HepG2 (cell line): ENCODE results near the gene ABCC1. TPM values are rescaled to one million over a fixed set of nuclear protein-coding genes. Genes with fewer than 3 reads are reported as not detected.

Source experiments
- CBX2 ChIP-seq, 2 experiments: fragments of 200-600 bp in 1 of 2; sonication (generic); formaldehyde crosslinking in 1 of 2; IDR thresholded peaks; 2 replicates each; pipeline versions ENCODE4 v1.7.0 to v1.8.1; 2018 to 2022; ENCODE audit warnings: low read depth in 2 of 2, low read length in 1 of 2, mild to moderate bottlenecking in 1 of 2, missing genetic modification reagents in 1 of 2
- NONO ChIP-seq, 2 experiments: fragments of 450-650 bp in 1 of 2; sonication (generic) in 1 of 2; formaldehyde crosslinking in 1 of 2; IDR thresholded peaks in 1 of 2; conservative IDR thresholded peaks in 1 of 2; 2 replicates each; pipeline versions ENCODE4 v1.6.1 to v1.8.0; 2017 to 2022; ENCODE audit warnings: mild to moderate bottlenecking in 1 of 2, missing genetic modification reagents in 1 of 2, moderate library complexity in 1 of 2
- ZNF3 ChIP-seq: IDR thresholded peaks from 2 replicates; pipeline ENCODE4 v1.7.0; 2017; ENCODE audit warnings: inconsistent platforms
- ZNF598 ChIP-seq: sonication (generic); formaldehyde crosslinking; IDR thresholded peaks from 2 replicates; pipeline ENCODE4 v1.5.1; 2020; ENCODE audit warnings: mild to moderate bottlenecking, missing genetic modification reagents, borderline replicate concordance
- polyA plus RNA-seq, 8 experiments: library from polyadenylated mRNA; depleted of rRNA in 3 of 8; stranded (reverse) in 7 of 8; unstranded in 1 of 8; fragments of >200 nt; fragmentation: Illumina TruSeq in 4 of 8; extraction: Trizol in 4 of 8; gene quantifications; 2 replicates each; pipeline versions ENCODE4 v1.2.1 to v1.2.3, GENCODE V29; 2011 to 2016; ENCODE audit warnings: low read depth in 4 of 8, missing spikeins in 1 of 8, mixed read lengths in 1 of 8; ENCODE audit not compliant: insufficient read depth in 1 of 8
- total RNA-seq, 5 experiments: library from RNA; depleted of rRNA; stranded (reverse); fragments of >200 nt; fragmentation: Illumina TruSeq; extraction: Trizol; gene quantifications; 2 replicates each; pipeline ENCODE4 v1.2.3, GENCODE V29; 2016; ENCODE audit warnings: low read depth in 1 of 5
- TF ChIP-seq, protein P1 (sequence below): sonication (generic); formaldehyde crosslinking; IDR thresholded peaks from 2 replicates; pipeline ENCODE4 v1.9.0; 2022; ENCODE audit warnings: low read depth, missing genetic modification reagents
- TF ChIP-seq, protein P2 (sequence below): sonication (generic); formaldehyde crosslinking; IDR thresholded peaks from 2 replicates; pipeline ENCODE4 v1.5.1; 2020; ENCODE audit warnings: mild to moderate bottlenecking, missing genetic modification reagents, moderate library complexity
- TF ChIP-seq, protein P3 (sequence below): sonication (generic); formaldehyde crosslinking; IDR thresholded peaks from 2 replicates; pipeline ENCODE4 v1.8.0; 2022; ENCODE audit warnings: mild to moderate bottlenecking, missing genetic modification reagents, moderate library complexity
- TF ChIP-seq, protein P4 (sequence below): IDR thresholded peaks from 2 replicates; pipeline ENCODE4 v1.6.1; 2016
- TF ChIP-seq, protein P5 (sequence below): sonication (generic); formaldehyde crosslinking; IDR thresholded peaks from 2 replicates; pipeline ENCODE4 v1.4.0; 2020; ENCODE audit warnings: missing genetic modification reagents, borderline replicate concordance

The ABCC1 gene
- total and polyA plus RNA-seq, 2 of the 13 experiments (the other 11 are each of a cell fraction or from before 2014, with no cell fraction given) = 13.0 to 30.6 TPM

DNA sequence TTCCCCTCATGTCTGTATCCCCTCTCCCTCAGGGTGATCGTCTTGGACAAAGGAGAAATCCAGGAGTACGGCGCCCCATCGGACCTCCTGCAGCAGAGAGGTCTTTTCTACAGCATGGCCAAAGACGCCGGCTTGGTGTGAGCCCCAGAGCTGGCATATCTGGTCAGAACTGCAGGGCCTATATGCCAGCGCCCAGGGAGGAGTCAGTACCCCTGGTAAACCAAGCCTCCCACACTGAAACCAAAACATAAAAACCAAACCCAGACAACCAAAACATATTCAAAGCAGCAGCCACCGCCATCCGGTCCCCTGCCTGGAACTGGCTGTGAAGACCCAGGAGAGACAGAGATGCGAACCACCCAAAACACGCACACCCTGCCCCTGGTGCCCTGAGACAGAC, 191.7 kb downstream of the ABCC1 start (continued):
- TF ChIP-seq, protein P1, sequence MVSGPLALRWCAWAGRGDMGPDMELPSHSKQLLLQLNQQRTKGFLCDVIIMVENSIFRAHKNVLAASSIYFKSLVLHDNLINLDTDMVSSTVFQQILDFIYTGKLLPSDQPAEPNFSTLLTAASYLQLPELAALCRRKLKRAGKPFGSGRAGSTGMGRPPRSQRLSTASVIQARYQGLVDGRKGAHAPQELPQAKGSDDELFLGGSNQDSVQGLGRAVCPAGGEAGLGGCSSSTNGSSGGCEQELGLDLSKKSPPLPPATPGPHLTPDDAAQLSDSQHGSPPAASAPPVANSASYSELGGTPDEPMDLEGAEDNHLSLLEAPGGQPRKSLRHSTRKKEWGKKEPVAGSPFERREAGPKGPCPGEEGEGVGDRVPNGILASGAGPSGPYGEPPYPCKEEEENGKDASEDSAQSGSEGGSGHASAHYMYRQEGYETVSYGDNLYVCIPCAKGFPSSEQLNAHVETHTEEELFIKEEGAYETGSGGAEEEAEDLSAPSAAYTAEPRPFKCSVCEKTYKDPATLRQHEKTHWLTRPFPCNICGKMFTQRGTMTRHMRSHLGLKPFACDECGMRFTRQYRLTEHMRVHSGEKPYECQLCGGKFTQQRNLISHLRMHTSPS = no peak
- TF ChIP-seq, protein P2, sequence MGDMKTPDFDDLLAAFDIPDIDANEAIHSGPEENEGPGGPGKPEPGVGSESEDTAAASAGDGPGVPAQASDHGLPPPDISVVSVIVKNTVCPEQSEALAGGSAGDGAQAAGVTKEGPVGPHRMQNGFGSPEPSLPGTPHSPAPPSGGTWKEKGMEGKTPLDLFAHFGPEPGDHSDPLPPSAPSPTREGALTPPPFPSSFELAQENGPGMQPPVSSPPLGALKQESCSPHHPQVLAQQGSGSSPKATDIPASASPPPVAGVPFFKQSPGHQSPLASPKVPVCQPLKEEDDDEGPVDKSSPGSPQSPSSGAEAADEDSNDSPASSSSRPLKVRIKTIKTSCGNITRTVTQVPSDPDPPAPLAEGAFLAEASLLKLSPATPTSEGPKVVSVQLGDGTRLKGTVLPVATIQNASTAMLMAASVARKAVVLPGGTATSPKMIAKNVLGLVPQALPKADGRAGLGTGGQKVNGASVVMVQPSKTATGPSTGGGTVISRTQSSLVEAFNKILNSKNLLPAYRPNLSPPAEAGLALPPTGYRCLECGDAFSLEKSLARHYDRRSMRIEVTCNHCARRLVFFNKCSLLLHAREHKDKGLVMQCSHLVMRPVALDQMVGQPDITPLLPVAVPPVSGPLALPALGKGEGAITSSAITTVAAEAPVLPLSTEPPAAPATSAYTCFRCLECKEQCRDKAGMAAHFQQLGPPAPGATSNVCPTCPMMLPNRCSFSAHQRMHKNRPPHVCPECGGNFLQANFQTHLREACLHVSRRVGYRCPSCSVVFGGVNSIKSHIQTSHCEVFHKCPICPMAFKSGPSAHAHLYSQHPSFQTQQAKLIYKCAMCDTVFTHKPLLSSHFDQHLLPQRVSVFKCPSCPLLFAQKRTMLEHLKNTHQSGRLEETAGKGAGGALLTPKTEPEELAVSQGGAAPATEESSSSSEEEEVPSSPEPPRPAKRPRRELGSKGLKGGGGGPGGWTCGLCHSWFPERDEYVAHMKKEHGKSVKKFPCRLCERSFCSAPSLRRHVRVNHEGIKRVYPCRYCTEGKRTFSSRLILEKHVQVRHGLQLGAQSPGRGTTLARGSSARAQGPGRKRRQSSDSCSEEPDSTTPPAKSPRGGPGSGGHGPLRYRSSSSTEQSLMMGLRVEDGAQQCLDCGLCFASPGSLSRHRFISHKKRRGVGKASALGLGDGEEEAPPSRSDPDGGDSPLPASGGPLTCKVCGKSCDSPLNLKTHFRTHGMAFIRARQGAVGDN (CRISPR knock-in tag) = peak; percentile 15; the same call in 1 of the 2 replicates
- TF ChIP-seq, protein P3, sequence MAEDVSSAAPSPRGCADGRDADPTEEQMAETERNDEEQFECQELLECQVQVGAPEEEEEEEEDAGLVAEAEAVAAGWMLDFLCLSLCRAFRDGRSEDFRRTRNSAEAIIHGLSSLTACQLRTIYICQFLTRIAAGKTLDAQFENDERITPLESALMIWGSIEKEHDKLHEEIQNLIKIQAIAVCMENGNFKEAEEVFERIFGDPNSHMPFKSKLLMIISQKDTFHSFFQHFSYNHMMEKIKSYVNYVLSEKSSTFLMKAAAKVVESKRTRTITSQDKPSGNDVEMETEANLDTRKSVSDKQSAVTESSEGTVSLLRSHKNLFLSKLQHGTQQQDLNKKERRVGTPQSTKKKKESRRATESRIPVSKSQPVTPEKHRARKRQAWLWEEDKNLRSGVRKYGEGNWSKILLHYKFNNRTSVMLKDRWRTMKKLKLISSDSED (CRISPR knock-in tag) = no peak
- TF ChIP-seq, protein P4, sequence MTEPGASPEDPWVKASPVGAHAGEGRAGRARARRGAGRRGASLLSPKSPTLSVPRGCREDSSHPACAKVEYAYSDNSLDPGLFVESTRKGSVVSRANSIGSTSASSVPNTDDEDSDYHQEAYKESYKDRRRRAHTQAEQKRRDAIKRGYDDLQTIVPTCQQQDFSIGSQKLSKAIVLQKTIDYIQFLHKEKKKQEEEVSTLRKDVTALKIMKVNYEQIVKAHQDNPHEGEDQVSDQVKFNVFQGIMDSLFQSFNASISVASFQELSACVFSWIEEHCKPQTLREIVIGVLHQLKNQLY (CRISPR knock-in tag) = no peak
- no peak for TF ChIP-seq ZNF3 (CRISPR knock-in tag)
- TF ChIP-seq NONO (IDR thresholded peaks at IDR 0.05) = no peak
- TF ChIP-seq NONO (CRISPR knock-in tag; conservative IDR thresholded peaks at IDR 0.05) = no peak
- no peak for TF ChIP-seq ZNF598 (CRISPR knock-in tag)
- TF ChIP-seq CBX2 (IDR thresholded peaks at IDR 0.05; ENCODE audit: low read depth, low read length) = no peak
- no peak for TF ChIP-seq CBX2 (CRISPR knock-in tag; IDR thresholded peaks at IDR 0.05; ENCODE audit: low read depth)
- TF ChIP-seq, protein P5, sequence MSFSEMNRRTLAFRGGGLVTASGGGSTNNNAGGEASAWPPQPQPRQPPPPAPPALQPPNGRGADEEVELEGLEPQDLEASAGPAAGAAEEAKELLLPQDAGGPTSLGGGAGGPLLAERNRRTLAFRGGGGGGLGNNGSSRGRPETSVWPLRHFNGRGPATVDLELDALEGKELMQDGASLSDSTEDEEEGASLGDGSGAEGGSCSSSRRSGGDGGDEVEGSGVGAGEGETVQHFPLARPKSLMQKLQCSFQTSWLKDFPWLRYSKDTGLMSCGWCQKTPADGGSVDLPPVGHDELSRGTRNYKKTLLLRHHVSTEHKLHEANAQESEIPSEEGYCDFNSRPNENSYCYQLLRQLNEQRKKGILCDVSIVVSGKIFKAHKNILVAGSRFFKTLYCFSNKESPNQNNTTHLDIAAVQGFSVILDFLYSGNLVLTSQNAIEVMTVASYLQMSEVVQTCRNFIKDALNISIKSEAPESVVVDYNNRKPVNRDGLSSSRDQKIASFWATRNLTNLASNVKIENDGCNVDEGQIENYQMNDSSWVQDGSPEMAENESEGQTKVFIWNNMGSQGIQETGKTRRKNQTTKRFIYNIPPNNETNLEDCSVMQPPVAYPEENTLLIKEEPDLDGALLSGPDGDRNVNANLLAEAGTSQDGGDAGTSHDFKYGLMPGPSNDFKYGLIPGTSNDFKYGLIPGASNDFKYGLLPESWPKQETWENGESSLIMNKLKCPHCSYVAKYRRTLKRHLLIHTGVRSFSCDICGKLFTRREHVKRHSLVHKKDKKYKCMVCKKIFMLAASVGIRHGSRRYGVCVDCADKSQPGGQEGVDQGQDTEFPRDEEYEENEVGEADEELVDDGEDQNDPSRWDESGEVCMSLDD (CRISPR knock-in tag) = no peak
